NCI-H524 (cell line): ENCODE results near the gene SYNM.
"Not testable (repeated sequence)": the region's sequence is repeated elsewhere in the genome, so short reads cannot be mapped to it uniquely, and the experiment has no call there.

Experiments
- DNase-seq, 2 experiments: peaks; one replicate each; lab custom pipeline; 2025; lab: John Stamatoyannopoulos, UW

The SYNM gene

GRCh38 chr15:99104788-99105513 is at the start of gene SYNM:
Gene SYNM (plus strand): TSS chr15:99105080. CDS start chr15:99105200, 120 bp downstream.
- peak; percentile 67 to 86 for DNase-seq

GRCh38 chr15:99055555-99056134 is 49.2 kb upstream of the SYNM start:
- DNase-seq, result peak; percentile 46 to 71

GRCh38 chr15:99057020-99057419 is 47.9 kb upstream of the SYNM start:
- no peak for DNase-seq

- DNase-seq, result no peak
Measured at GRCh38 chr15:99057697-99058420, 47.0 kb upstream of the SYNM start.

GRCh38 chr15:99058421-99058870 is 46.4 kb upstream of the SYNM start:
- DNase-seq, result no peak

- DNase-seq, result peak; percentile 30 to 77
Measured at GRCh38 chr15:99059010-99059981, 45.6 kb upstream of the SYNM start.

- not testable (repeated sequence) for DNase-seq
Measured at GRCh38 chr15:99060186-99060585, 44.7 kb upstream of the SYNM start.

GRCh38 chr15:99062226-99062625 is 42.7 kb upstream of the SYNM start:
- DNase-seq, result no peak

GRCh38 chr15:99068186-99068585 is 36.7 kb upstream of the SYNM start:
- DNase-seq, result no peak

- no peak for DNase-seq
Measured at GRCh38 chr15:99070208-99070607, 34.7 kb upstream of the SYNM start.

GRCh38 chr15:99071091-99071680 is 33.7 kb upstream of the SYNM start:
- DNase-seq, result no peak

- peak in 1 of 2 experiments; percentile 18 for DNase-seq
Measured at GRCh38 chr15:99073008-99073717, 31.7 kb upstream of the SYNM start.

GRCh38 chr15:99074446-99074845 is 30.4 kb upstream of the SYNM start:
- no peak for DNase-seq

GRCh38 chr15:99075059-99075652 is 29.7 kb upstream of the SYNM start:
- not testable (repeated sequence) for DNase-seq

GRCh38 chr15:99076109-99076508 is 28.8 kb upstream of the SYNM start:
- DNase-seq, result peak in 1 of 2 experiments; percentile 55

- DNase-seq, result peak; percentile 80 to 89
Measured at GRCh38 chr15:99076555-99077308, 28.1 kb upstream of the SYNM start.

GRCh38 chr15:99082798-99083197 is 22.1 kb upstream of the SYNM start:
- DNase-seq, result no peak

- DNase-seq, result no peak
Measured at GRCh38 chr15:99084965-99085364, 19.9 kb upstream of the SYNM start.
